HG02642 (cell line): ENCODE results near the gene SPATA33.
"Not testable (repeated sequence)": the region's sequence is repeated elsewhere in the genome, so short reads cannot be mapped to it uniquely, and the experiment has no call there.

Source experiments
- ATAC-seq: cut with Tn5 transposase; IDR thresholded peaks from one replicate; pipeline ENCODE4 v1.9.1; 2021; ENCODE audit warnings: mild to moderate bottlenecking; ENCODE audit not compliant: unreplicated experiment, poor library complexity

Gene SPATA33

DNA sequence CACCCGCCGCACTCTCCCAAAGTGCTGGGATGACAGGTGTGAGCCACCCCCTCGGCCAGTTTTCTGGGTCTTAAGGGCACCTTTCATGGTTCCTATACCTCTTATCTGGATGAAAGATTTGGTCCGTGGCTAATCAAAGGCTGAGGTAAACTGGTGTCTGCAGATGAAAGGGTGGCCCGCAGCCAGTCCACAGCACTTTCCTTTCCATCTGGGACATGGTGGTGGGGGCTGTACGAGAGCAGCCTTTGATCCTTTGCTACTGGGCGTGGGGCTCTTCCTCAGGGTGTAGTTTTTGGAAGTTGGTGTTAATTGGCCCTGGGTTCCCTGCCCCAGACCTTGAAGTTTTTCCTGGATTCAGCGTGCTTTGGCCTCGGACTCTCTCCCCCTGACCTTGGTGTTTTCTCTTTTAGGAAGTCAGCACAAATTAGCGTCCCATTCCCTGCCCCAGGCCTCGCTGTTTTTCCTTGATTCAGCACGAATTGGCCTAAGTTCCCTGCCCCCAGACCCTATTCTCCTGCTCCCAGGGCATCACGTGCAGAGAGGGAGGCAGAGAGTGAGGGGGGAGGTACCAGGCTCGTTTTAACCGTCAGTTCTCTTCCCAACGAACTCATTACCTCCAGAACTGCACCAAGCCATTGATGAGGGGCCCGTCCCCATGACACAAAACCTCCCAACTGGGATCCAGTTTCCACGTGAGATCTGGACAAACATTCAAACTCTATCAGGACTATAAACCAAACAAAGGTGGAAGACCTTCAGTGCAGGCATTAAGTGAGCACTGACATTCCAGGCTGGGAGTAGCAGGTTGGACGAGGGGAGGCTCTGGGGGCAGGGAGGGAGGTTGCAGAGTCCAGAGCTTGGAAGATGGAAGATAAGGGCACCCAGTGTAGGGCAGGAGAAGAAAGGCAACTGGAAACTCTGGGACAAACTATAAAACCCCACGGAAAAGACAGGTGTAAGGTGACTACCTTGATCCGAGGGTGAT lies 32.6 kb upstream of the SPATA33 start:
- ATAC-seq: no peak

DNA sequence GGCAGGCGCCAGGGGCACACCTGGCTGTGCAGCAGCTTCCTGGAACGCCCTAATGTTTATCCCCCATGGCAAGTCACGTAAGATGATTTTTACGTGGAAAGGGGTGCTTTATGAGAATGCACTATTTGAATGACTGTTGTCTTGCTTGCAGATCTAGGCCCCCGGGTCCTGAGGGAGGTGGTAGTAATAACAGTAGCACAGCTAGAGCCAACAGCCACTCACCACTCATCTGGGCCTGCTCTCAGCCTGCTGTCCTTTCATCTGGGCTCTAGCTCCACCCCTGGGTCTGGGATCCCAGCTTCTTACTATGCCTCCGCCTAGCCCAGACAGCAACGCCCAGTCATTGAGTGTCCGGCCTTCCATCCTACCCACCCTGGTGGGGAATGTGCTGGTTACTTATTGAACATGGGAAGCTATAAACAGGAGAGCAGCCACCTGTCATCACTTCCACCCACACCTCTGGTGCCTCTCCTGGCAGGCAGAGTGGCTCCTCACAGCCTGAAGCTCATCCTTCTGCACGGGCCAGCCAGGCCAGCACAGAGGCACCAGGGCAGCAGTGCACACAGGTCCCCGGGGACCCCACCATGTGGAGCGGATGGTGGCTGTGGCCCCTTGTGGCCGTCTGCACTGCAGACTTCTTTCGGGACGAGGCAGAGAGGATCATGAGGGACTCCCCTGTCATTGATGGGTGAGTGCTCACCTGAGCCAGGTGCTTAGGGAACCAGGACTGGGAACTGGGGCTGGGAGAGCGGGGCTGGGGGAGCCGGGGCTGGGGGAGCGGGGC lies 27.6 kb upstream of the SPATA33 start:
- ATAC-seq: no peak

- ATAC-seq: no peak
Measured at GRCh38 chr16:89633064-89633631, 24.5 kb upstream of the SPATA33 start.

GRCh38 chr16:89634463-89635385 lies 22.9 kb upstream of the SPATA33 start:
- ATAC-seq: not testable (repeated sequence)

DNA sequence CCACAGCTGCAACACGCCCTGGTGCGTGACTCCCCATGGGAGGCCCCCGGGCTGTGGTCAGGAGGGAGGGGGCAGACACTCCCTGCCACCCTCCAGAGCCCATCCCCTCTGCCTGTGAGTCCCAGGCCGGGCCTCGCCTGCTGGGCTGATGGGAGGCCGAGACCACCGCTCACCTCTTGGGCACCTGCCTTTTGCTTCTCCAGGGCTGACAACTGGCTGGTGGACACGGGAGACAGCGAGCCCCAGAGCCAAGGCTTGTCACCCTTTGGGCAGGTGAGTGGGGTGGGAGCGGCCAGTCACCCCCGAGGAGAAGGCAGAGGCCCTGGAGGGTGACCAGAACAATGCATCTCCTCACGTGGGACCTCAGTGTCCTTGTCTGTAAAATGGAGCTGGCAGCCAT lies 21.0 kb upstream of the SPATA33 start:
- no peak for ATAC-seq

DNA sequence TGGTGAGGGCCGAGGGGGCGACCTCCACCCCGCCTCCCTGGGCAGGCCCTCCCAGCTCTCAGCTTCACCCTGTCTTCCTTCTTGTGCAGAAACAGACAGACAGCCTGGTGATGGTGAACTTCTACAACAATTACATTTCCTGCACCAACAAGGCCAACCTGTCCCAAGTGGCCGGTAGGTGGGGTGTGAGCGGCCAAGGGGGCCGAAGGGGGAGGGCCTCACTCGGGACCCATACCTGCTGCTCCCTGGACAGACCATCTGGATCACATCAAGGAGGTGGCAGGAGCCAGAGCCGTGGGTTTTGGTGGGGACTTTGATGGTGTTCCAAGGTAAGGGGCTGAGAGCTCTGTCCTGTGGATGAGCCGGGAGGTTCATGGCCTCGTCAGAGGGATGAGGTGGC lies 20.3 kb upstream of the SPATA33 start:
- no peak for ATAC-seq

- ATAC-seq: no peak
Measured at GRCh38 chr16:89638455-89638854, 19.2 kb upstream of the SPATA33 start.

DNA sequence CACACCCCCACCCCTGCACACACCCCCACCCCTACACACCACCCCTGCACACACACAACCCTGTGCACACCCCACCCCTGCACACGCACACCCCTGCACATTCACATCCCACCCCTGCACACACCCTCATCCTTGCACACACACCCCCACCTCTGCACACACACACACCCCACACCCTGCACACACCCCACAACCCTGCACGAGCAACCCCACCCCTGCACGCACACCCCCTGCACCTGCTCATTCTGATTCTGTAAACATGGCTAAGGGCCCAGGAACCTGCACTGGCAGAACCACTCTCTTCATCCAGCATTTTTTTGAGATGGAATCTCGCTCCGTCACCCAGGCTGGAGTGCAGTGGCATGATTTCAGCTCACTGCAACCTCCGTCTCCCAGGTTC lies 18.3 kb upstream of the SPATA33 start:
- no peak for ATAC-seq

- no peak for ATAC-seq
Measured at GRCh38 chr16:89641458-89642119, 16.0 kb upstream of the SPATA33 start.

- ATAC-seq: no peak
Measured at GRCh38 chr16:89642574-89642973, 15.1 kb upstream of the SPATA33 start.

GRCh38 chr16:89643769-89644300 lies 13.8 kb upstream of the SPATA33 start:
- no peak for ATAC-seq

- ATAC-seq: no peak
Measured at GRCh38 chr16:89645122-89645521, 12.5 kb upstream of the SPATA33 start.

DNA sequence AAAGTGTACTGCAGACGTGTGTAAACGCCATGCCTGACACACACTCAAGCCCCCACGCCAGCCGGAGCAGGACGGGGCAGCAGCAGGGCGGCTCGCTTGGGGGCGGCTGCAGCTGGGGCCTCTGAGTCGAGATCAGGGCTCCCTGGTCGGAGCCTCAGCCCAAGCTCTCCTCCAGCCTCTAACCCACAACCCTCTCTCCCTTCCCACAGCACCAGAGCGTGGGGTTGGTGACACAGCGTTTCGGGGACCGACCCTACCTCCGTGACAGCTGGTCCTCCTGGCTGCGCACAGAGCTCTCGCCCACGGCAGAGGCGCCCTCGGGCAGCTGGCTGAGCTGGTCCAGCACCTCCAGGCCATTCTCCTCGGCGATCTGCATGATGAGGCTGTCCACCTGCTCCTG lies 11.4 kb upstream of the SPATA33 start:
- no peak for ATAC-seq

DNA sequence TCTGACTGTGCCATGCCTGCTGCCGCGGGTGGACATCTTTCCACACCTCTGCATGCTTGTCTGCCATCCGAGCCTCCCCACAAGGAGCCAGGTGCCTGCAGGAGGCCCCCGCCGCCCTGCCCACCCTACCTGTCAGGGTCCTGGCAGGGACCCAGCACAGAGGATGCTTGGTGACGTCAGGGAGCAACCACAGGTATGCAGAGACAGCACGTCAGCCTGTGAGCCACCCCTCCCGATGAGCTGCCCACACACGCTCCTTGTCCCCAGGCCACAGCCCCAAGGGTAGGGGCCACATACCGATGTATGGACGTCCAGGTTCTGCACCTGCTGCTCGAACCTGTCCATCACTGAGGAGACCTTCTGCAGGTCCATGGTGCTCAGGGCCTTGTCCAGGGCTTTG lies 10.7 kb upstream of the SPATA33 start:
- ATAC-seq: no peak

DNA sequence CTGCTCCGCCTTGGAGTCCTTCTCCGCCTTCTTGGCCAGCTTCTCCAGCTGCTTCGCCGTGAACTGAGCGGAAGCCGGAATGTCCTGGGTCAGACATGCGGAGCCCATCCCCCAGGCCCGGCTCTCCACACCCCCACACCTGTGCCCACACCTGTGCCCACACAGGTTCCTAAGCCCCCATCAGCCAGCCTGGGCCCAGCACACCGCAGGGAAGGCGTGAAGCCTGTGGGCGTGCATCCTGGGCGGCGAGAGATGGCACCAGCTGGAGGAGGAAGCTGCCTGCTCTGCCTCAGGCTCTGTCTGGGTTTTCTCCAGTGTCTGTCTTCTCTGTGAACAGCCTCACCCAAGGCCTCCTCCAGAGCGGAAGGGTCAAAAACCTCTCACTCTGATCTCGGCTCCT lies 6.1 kb upstream of the SPATA33 start:
- ATAC-seq: no peak

DNA sequence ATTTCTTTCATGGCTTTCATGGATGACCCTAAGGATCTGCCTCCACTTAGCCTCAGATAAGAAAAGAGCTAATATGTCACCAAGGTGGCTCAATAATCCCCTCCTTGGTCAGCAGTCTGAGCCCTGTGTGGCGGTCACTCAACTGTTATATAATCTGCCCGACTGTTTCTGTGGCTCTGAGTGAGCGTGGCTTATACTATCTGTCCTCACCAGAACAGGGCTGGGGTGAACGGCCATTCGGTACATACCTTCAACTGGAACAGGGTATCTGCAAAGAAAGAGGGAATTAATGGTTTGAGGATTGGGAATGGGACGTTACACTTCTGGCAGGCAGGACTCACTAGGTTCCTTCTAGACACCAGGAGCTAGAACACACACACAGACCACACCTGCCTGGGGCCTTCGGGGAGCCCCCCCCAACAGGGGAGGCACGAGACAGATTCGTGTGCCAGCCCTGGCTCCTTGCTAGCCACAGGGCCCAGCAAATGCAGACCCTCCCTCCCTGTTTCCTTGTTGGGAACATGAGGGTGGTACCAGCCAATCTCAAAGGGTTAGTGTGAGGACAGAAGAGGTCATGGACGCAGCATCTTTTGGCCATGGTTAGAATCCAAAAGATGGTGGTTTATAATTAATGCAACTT lies 3.9 kb upstream of the SPATA33 start:
- no peak for ATAC-seq

DNA sequence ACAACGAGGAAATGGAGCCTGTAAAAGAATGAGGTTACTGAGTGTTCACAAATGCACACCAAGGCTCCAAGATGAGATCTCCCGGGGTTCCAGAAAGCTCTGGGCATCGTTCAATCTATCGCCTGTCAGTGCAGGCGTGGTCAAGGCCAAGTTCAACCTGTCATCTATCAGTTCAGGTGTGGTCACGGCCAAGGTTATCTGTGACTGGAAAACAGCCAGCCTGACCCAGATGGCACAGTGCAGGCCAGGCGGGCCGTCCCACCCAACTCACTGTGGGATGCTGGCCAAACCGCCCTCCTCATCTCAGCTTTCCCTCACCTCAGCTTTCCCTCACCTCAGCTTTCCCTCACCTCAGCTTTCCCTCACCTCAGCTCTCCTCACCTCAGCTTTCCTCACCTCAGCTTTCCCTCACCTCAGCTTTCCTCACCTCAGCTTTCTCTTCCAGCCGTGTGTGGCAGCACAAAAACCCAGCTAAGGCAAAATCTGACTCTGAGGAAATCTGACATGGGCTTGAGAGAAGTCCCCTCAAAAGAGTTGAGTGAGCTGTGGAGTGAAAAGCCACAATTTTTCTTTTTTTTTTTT lies 2.5 kb upstream of the SPATA33 start:
- ATAC-seq: no peak

GRCh38 chr16:89656435-89657121 lies 1.1 kb upstream of the SPATA33 start:
- no peak for ATAC-seq
